Measurements from ENCODE around the gene BBX.

- TF ChIP-seq ARHGAP35 (CRISPR knock-in tag; IDR thresholded peaks at IDR 0.05; ENCODE audit: borderline replicate concordance): no peak
- no peak for TF ChIP-seq TRIM24 (CRISPR knock-in tag; IDR thresholded peaks at IDR 0.05)
These were observed 320.2 kb downstream of the BBX start for GRCh38 chr3:107842940-107843339.
